IPS-18c (cell line): ENCODE data around the gene IQCE.
"Not testable (repeated sequence)": the region's sequence is repeated elsewhere in the genome, so short reads cannot be mapped to it uniquely, and the experiment has no call there.

Experiments
- H3K4me3 ChIP-seq: 2 replicates; pipeline ENCODE4 v1.7.0; 2013; ENCODE audit warnings: low read depth, mild to moderate bottlenecking, low read length, moderate library complexity; ENCODE audit not compliant: insufficient read depth
- H3K9me3 ChIP-seq: one replicate; pipeline ENCODE4 v1.6.1; 2013; ENCODE audit warnings: mild to moderate bottlenecking, low read length, moderate library complexity; ENCODE audit not compliant: control insufficient read depth, insufficient read depth

The IQCE gene

DNA sequence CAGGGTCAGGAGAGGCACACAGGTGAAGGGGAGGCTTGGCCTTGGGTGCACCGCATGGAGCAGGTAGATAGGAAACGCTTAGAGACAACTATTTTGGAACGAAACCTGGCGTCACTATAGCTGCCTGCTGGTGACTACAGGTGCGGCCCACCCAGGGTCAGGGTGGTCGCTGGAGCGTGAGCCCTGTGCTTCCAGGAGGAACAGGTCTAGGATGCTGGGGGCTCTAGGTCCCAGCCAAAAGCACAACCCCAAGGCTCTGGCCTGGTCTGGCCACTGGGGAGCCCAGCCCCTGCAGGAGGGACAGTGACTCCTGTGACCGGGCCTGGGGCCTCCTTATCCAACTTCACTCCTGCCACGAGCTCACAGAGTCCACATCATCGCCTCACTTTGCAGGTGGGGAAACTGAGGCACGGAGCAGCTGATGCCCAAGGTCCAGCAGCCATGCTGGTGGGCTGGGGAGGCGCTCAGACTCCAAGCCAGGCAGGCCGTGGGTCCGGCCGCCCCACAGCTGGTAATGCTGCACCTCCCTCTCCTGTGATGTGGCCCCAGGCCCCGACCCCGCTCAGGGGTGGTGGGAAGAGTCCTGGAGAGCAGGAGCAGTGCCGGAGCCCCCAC is 30.2 kb upstream of the IQCE start:
- Histone ChIP-seq H3K9me3 (no peaks in the 10 kb centered on the region), H3K4me3 (no peak overlapping the region; the same call in 1 of the 2 replicates)

DNA sequence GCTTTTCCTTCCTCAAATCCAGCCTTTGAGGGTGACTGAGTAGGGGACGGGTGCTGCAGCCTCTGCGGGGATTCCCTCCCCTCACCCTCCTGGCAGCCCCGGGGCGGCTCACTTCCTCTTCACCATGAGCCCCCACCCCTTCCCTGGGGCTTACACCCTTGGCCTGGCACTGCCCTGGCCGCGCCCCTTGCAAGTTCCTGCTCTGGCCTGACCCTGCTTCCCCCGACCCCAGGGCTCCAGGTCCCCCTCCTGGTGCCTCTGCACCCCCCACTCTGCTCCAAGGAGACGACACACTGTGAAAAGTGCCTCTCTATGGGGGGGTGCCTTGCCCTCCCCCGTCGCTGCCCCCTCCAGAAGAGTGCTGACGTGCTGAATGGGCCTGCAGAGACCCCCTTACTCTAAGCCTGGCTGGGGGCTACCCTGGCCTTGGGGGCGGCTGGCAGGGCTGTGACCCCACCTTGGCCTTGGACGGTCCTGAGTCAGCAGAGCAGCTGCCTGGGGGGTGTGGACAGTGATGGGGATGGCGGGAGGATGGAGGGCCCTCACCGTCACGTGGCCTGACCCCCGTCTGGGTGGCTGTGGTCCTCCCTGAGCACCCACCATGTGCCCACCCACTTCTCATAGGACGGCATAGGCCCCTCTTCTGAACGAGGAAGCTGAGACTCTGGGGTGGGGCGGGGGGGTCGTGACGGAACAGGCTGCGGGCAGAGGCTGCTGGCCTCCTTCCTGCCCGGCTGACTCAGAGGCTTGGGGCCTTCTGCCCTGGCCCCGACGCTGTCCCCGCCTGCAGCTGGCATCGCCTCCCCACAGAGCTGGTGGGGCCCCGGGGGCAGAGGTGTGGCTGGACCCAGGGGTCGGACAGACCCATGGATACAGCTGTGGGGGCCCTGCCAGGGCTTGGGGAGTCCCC is 29.4 kb upstream of the IQCE start:
- H3K9me3 ChIP-seq, result no peaks in the 10 kb centered on the region
- no peak overlapping the region for H3K4me3 ChIP-seq

DNA sequence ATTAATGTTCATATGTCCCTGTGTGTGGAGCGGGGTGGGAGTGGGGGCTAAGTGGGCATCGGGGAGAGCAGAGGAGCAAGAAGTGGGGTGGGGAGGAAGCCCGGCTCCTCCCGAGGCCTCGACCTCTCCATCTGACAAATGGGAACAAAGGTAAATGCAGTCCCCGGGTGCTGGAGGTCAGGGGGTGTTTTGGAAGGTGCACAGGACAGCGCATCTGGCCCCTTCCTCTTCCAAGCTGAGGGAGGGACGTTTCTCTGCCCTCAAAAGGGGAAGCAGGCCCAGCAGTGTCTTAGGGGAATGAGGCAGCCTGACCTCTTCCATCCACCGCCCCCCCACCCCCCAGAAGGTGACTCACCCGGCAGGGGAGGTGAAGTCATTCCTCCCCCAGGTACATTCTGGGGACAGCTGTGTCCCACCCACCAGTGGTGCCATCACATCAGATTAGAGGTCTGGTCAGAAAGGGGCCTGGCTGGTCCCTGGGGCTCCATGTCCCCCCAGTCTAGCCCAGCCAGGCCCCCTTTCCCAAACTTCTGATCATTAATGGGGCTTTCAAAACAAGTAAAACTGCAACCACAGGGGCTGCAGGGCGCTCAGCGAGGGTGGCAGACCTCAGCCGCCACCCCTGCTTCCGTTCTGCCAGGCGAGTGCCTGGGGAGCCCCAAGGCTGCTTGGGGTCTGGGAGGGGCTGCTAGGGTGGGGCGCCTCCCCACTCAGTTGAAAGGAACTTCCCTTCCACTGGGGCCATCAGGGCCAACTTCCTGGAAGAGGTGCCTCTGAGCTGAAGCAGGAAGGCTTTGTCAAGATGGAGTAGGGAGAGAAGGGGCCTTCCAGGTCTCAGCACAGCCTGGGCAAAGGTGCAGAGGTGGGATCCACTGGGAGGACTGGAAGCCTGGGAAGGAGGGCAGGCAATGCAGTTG is 28.4 kb upstream of the IQCE start:
- Histone ChIP-seq H3K9me3 (no peaks in the 10 kb centered on the region), H3K4me3 (no peak overlapping the region)

DNA sequence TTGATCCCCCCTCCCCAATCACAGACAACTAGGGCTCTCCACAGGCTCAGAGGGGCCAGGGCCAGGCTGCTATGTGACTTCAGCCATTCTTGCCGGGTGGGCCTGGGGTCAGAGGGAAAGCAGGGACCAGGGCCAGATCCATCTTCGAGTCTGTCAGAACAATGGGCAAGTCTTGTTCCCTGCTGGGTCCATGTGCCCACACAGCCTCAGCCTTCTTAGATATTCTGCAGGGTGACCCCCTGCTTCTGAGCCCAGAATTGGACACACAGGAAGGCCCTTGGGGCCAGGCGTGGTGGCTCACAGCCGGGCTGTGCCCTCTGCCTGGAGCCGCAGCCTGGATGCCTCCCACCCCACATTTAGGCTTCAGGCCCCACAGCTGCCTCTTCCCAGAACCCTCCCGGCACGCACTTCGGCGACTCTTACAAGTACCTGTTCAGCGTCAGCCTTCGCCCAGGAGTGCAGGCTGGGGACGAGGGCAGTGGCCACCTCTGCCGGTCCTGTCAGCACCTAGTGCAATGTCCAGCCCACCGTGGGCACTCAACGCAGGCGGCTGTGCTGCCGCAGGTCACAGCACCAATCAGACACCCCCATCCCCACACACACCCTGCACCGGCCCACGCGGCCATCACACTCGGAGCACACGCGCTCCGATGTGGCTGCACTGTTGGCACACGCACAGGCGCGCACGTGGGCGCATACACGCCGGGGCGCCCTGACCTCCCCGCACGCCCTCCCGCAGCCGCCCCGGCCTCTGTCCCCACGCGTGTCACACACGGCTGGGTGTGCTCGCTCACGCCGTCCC is 27.6 kb upstream of the IQCE start:
- not testable (repeated sequence) for H3K4me3 ChIP-seq, H3K9me3 ChIP-seq

DNA sequence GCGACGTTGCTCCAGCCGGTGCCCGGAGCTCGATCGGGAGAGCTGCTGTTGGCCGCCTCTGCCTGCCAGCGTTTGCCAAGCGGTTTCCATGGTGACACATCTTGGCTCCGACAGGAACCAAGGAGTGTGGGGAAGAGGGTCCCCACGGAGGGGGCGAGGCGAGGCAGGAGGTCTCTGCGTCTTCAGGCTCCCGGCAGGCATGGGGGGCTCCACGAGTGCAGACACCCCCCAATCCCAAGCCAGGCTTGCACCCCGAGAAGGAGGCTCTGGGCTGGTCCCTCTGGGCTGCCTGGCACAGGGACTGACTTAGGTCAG is 27.0 kb upstream of the IQCE start:
- H3K9me3 ChIP-seq, H3K4me3 ChIP-seq: not testable (repeated sequence)

DNA sequence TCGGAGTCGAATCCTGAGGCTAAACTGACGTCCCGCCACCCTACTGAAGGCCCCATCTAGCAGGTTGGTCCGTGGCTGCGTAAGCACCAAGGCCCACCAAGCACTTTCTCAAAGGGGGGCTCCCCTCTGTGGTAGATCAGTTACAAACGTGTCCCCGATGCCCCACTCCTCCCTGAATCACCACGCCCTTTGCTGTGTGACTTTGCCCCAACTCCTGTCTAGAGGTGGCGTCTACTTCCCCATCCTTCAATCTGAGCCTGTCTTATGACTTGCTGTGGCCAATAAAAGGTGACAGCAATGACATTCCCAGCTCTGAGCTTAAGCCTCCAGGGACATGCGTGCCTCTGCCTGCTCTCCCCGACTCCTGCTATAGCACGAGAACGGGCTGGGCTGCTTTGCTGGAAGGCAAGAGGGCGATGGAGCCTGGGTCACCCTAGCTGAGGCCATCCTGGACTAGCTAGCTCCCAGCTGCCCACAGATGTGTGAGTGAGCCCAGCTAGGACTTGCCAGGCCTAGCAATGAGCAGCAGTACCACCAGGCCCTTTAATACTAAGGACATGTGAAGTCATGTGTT is 26.5 kb upstream of the IQCE start:
- not testable (repeated sequence) for H3K9me3 ChIP-seq, H3K4me3 ChIP-seq

DNA sequence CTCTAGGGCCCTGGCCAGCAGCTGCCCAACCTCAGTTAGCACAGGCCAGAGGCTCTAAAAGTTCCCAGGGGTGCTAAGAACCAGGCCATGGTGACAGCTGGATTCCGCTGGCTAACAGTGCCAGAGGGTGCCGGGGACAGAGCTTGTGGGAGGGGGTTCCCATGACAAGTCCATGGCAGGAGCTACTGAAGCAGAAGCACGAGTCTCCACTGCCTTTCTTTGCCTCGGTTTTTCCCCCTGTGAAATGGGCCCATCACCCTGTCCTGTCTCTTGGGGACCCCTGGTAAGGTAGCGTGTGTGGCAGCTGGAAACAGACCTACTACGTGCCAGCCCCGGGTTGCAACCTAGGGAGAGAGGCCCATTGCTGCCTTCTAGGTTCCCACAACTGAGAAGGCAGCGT is 26.0 kb upstream of the IQCE start:
- not testable (repeated sequence) for H3K9me3 ChIP-seq

GRCh38 chr7:2533566-2533965 is 25.2 kb upstream of the IQCE start:
- H3K9me3 ChIP-seq, H3K4me3 ChIP-seq: not testable (repeated sequence)

More for the DNA sequence above, 26.0 kb upstream of the IQCE start:
- H3K4me3 ChIP-seq, result not testable (repeated sequence)

- not testable (repeated sequence) for H3K4me3 ChIP-seq, H3K9me3 ChIP-seq
Measured at GRCh38 chr7:2534214-2534613, 24.6 kb upstream of the IQCE start.

DNA sequence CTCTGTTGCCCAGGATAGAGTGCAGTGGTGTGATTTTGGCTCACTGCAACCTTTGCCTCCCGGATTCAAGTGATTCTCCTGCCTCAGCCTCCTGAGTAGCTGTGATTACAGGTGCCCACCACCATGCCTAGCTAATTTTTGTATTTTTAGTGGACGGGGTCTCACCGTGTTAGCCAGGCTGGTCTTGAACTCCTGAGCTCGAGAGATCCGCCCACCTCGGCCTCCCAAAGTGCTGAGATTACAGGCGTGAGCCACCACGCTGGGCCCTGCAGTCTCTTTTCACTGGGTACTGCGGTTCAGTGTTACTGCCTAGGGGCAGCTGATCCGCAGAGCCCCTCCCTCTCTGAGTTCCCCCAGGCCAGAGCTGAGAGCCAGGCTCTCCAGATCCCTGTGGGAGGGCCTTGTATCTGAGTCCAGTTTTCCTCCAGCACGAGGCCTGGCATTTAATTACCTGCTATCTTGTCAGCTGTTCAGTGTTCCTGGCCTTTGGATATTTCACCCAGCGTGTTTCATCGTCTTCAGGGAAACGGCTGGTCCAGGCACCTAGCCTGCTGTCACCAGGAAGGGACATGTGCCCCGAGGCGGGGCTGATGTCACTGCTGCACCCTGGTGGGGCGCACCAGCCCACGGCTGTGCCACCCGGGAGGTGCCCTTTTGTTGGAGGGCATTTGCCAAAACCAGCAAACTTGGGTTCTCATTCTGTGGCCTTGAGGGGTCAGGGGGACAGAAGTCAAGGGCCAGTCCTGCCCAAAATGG is 22.7 kb upstream of the IQCE start:
- not testable (repeated sequence) for H3K9me3 ChIP-seq, H3K4me3 ChIP-seq

DNA sequence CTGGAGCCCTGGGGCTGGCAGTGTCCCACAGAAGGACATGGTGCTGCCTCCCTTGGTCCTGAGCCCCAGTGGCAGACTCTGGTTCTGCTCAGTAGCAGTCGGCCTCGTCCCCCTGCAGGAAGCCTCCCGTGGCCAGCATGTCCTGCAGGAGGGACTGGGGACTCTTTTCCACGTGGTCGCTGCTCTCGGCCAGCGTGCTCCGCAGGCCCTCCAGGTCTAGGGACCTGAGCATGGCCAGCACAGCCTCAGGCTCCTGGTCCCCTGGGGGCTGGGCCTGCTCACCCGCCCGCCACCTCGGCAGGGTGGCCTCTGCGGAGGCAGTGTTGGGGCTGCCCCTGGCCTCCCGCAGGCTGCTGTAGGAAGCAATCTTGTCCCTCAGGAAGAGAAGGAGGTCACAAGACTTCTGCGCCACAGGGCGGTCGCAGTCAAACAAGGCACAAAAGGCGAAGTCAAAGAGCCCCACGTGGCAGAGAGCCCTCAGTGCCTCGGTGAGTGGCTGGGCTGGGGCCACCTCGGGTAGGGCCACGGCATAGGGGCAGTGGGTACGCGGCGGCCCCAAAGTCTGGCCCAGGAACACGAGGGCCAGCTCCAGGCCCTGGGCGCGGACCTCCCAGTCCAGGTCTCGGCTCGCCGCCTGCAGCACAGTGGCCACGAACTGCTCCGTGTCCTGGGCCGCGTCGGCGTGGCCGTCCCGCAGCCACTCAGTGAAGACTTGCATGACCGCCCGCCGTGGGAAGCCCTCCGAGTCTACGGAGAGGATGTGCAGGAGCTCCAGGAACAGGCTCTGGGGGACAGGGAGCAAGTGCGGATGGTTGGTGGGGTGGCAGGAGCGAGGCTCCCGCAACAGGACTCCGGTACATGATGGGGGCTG is 20.6 kb upstream of the IQCE start:
- Histone ChIP-seq H3K4me3 (no peak overlapping the region), H3K9me3 (peaks cover 2% of the 10 kb centered on the region)

DNA sequence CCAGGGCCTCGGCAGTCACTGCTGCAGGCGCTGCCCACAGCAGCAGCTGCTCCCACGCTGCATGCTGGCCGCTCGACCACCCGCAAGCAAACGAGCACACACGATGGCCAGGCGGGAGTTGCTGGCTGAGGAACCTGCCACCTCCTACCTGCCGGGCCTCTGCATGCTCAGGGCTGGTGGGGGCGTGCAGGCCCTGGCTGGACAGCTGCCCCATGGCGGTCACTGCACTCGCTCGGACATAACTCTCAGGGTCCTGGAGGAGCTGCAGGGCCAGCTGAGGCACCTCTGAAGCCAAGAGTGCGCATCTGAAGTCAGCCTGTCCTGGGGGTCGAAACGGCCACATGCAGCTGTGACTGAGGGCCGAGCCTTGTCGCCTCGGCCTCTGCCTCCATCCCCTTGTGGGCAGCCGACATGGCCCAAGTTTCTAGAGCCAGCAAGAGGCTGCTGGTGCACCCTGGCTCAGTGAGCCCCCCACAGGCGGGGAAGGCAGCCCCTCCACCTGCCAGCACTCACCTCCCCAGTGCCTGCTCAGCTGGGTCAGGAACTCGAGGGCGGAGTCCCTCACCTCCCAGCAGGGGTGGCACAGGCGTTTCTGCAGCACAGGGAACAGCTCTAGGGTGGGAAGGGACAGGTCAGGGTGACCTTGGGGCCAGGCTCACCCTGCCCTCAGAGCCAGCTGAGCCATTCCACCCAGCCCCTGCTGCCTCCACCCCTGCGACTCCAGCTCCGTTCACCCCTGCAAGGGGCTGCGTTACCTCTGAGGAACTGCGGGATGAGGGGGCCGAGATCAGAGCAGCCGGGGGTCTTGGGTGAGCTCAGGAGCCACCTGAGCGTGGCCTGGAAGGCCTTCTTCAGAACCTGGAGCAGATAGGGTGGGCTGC is 19.5 kb upstream of the IQCE start:
- peaks cover 2% of the 10 kb centered on the region for H3K9me3 ChIP-seq
- H3K4me3 ChIP-seq, result no peak overlapping the region

DNA sequence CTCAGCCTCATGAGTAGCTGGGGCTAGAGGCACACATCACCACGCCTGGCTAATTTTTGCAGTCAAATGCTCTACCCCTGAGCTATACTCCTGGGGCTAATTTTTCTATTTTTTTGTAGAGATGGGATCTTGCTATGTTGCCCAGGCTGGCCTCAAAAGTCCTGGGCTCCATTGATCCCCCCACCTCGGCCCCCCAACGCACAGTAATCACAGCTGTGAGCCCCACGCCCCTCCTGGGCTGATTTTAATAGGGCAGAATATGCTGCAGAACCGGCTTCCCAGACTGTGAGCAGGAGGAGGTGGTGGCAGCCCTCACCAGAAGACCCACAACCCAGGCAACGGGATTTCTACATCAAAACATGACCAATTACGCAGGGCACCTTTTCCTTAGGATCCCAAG is 18.6 kb upstream of the IQCE start:
- Histone ChIP-seq H3K4me3 (no peak overlapping the region), H3K9me3 (peaks cover 2% of the 10 kb centered on the region)

DNA sequence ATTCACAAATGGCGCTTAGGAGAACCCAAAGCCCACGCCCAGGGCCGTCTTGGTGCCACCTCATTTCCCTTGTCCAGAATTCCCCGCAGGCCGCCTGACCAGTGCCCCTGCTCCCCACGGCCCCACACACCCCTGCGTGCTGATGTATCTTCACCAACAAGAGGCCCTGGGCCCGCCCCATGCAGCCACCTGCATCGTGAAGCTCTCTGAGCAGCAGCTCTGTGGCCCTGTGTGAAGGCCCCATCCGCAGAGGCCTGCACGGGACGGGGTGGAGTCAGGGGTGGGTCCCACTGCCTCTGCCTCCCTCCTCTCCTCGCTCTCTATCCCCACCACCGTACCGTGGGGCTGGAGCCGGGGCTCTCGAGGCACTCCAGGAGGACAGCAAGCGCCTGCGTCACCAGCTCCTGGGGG is 18.1 kb upstream of the IQCE start:
- Histone ChIP-seq H3K9me3 (peaks cover 2% of the 10 kb centered on the region), H3K4me3 (no peak overlapping the region)
